Mucosa of descending colon (tissue), 3 donors: Measurements from ENCODE around the gene RAB33B. TPM values are rescaled to one million over a fixed set of nuclear protein-coding genes. Genes with fewer than 3 reads are reported as not detected.
"Not testable (repeated sequence)": the region's sequence is repeated elsewhere in the genome, so short reads cannot be mapped to it uniquely, and the experiment has no call there.

ENCODE experiments used
- ATAC-seq: fragments of 200-7000 bp; cut with Tn5 transposase; one replicate; pipeline ENCODE4 v1.9.1; 2020; ENCODE audit warnings: mild to moderate bottlenecking, moderate library complexity
- DNase-seq, 3 donors: peaks; one replicate each; pipeline ENCODE4 v3.0.0-alpha.2; 2020
- H3K36me3 ChIP-seq: fragments of 200-600 bp; one replicate; pipeline ENCODE4 v1.8.0; 2021; ENCODE audit warnings: low read depth, mild to moderate bottlenecking
- H3K4me1 ChIP-seq: fragments of 200-600 bp; one replicate; pipeline ENCODE4 v1.8.0; 2021; ENCODE audit warnings: low read depth, mild to moderate bottlenecking
- H3K4me3 ChIP-seq: fragments of 200-600 bp; one replicate; pipeline ENCODE4 v1.8.0; 2021; ENCODE audit warnings: mild to moderate bottlenecking
- H3K9me3 ChIP-seq: fragments of 200-600 bp; one replicate; pipeline ENCODE4 v1.8.0; 2021; ENCODE audit warnings: mild to moderate bottlenecking
- intact Hi-C, 2 donors: fragments of 100-400 bp; cut with DNase I in 1 of 2; cut with micrococcal nuclease in 1 of 2; formaldehyde crosslinking; loops; one replicate each; pipeline versions ENCODE4 v1.11.0 to v1.11.1; 2022; cut with DNase I, micrococcal nuclease
- long read RNA-seq, 2 donors: library from polyadenylated mRNA; unstranded; transcript quantifications; one replicate each; pipeline ENCODE4 v2.0.0, GENCODE V29; 2019 to 2021
- total RNA-seq, 3 donors: library from RNA; stranded (reverse); fragmentation: NEBNext Ultra II Directional in 2 of 3; extraction: Animal tissue kit (Norgen Biotek cat#: 25700) in 2 of 3; gene quantifications; one replicate each; pipeline versions ENCODE4 v1.2.1 to v1.2.4, GENCODE V29; 2021 to 2023
- TF ChIP-seq, protein P1 (sequence below): fragments of 200-600 bp; IDR thresholded peaks from one replicate; pipeline ENCODE4 v1.8.0; 2022; ENCODE audit warnings: antibody characterized with exemption, mild to moderate bottlenecking
- donor health status: DM: no; HTN: no; CAD: no; lungs with moderate emphysema.
- donor health status: DM: no; HTN: no; CAD: no.
- donor health status: DM: no; HTN: yes; CAD: no.

The RAB33B gene
- 10 to 100 TPM in 1 of 3 donors, 1 to 10 TPM in 2; 4.5 to 10.0 (median 5.4) TPM for total RNA-seq
- long read RNA-seq, donor 1, full-length matches to known transcripts: 19 of 19 reads
- long read RNA-seq, donor 1, partial matches to known transcripts: 0 of 19 reads
- long read RNA-seq, donor 1, other reads (novel, unspliced or antisense): 0 of 19 reads
- long read RNA-seq, donor 2, full-length matches to known transcripts: 1 of 4 reads
- long read RNA-seq, donor 2, partial matches to known transcripts: 0 of 4 reads
- long read RNA-seq, donor 2, other reads (novel, unspliced or antisense): 3 of 4 reads

DNA sequence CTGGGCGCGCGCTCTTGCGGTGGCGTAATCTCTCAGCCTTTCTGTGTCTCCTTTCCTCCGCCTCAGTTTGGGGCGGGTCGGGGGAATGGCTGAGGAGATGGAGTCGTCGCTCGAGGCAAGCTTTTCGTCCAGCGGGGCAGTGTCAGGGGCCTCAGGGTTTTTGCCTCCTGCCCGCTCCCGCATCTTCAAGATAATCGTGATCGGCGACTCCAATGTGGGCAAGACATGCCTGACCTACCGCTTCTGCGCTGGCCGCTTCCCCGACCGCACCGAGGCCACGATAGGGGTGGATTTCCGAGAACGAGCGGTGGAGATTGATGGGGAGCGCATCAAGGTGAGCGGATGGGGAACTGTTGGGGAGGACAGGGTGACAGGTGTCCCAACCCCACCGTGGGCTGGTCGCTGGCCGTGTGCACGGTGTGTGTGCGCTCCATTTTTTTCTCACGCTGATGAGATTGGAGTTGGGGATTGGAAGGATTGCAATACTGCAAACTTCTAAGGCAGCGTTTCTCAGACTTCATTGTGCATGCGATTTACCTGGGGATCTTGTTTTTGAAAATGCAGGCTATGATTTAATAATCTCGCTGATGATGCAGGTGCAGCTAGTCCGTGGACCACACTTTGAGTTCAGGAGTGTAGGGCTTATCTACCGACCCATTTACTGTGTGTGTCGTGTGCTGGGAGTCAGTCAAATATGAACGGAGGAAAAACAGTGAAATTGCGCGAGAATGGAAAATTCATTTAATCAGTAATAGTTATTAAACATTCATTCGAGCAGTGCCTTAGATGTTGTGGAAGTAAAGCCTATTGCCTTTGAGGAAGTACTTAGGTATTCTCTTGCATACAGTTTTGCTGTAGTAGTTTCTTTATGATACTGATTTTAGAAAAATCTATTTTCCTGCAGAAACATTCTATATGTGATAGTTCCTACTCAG, at the start of gene RAB33B:
Gene RAB33B (plus strand): TSS at position 11 of the 935 bp plus-strand sequence. CDS start 75 bp downstream, at position 86.
- intact Hi-C loops: no loop called here
- H3K4me1 ChIP-seq: peaks cover 21% of the 10 kb centered on the region
- H3K36me3 ChIP-seq: no peaks in the 10 kb centered on the region
- H3K9me3 ChIP-seq: no peaks in the 10 kb centered on the region
- H3K4me3 ChIP-seq: peak within 1 kb of the TSS; percentile 65
- DNase-seq (no peak), ATAC-seq (peak; percentile 5)
- TF ChIP-seq, protein P1, sequence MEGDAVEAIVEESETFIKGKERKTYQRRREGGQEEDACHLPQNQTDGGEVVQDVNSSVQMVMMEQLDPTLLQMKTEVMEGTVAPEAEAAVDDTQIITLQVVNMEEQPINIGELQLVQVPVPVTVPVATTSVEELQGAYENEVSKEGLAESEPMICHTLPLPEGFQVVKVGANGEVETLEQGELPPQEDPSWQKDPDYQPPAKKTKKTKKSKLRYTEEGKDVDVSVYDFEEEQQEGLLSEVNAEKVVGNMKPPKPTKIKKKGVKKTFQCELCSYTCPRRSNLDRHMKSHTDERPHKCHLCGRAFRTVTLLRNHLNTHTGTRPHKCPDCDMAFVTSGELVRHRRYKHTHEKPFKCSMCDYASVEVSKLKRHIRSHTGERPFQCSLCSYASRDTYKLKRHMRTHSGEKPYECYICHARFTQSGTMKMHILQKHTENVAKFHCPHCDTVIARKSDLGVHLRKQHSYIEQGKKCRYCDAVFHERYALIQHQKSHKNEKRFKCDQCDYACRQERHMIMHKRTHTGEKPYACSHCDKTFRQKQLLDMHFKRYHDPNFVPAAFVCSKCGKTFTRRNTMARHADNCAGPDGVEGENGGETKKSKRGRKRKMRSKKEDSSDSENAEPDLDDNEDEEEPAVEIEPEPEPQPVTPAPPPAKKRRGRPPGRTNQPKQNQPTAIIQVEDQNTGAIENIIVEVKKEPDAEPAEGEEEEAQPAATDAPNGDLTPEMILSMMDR: no peak

DNA sequence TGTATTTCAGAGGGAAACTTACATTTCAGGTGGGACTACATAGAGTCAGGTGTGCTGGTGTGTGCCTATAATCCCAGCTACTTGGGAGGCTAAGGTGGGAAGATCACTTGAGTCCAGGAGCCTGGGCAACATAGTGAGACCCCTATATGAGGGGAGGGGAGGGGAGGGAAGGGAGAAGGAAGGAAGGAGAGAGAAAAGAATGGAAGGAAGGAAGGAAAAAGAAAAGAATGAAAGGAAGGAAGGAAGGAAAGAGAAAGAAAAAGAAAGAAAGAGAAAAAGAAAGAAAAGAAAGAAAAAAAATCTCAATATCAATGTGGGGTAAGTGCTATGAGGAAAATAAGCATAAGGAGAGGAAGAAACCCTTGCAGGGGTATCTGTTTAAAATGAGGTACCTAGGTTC, 43.6 kb upstream of the RAB33B start:
- Histone ChIP-seq H3K4me1 (no peaks in the 10 kb centered on the region), H3K36me3 (no peaks in the 10 kb centered on the region), H3K9me3 (peaks cover 12% of the 10 kb centered on the region), H3K4me3 (no peak overlapping the region)
- TF ChIP-seq, protein P1: no peak
- intact Hi-C loops: no loop called here
- ATAC-seq (no peak), DNase-seq (no peak)

DNA sequence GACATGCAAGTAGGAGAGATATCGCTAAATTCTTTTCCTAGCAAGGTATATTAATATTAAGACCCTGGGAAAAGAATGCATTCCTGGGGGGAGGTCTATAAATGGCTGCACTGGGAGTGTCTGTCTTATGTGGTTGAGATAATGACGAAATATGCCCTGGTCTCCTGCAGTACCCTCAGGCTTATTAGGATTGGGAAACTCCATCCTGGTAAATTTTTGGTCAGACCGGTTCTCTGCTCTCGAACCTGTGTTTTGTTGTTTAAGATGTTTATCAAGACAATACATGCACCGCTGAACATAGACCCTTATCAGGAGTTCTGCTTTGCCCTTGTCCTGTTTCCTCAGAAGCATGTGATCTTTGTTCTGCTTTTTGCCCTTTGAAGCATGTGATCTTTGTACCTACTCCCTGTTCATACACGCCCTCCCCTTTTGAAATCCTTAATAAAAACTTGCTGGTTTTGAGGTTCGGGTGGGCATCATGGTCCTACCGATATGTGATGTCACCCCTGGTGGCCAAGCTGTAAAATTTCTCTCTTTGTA, 39.2 kb upstream of the RAB33B start:
- H3K36me3 ChIP-seq, DNase-seq, H3K4me3 ChIP-seq, intact Hi-C loops, H3K4me1 ChIP-seq, ATAC-seq: not testable (repeated sequence)
- peaks cover 12% of the 10 kb centered on the region for H3K9me3 ChIP-seq

DNA sequence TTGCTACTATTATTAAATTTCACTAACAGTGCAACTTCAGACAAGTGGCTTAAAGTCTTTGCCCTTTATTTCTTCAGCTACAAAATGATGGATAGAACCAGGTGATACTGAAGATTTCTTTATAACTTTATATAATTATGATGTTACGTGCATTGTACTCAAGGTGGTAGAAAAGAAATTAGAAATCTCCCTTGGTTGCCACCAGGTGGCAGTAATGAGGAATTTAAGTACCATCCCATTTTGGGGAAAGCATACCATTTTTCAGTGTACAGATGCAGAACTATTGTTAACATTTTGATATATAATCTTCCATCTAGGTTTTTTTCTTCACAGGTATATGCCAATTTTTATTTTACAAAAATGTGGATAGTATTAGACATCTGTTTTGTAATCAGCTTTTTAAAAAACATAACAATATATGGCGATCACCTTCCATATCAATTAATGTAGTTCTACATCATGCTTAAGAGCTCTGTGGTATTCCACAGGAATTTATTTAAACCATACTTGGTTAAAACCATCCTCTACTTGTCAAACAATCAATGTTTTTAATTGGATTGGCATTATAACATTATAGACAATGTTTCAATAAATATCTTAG, 37.7 kb upstream of the RAB33B start:
- intact Hi-C loops: no loop called here
- no peaks in the 10 kb centered on the region for H3K4me1 ChIP-seq
- DNase-seq (peak in 1 of 3 donors; percentile 16), ATAC-seq (peak; percentile 43)
- no peak overlapping the region for H3K4me3 ChIP-seq
- peaks cover 12% of the 10 kb centered on the region for H3K9me3 ChIP-seq
- H3K36me3 ChIP-seq: no peaks in the 10 kb centered on the region
- TF ChIP-seq, protein P1: peak; percentile 39

DNA sequence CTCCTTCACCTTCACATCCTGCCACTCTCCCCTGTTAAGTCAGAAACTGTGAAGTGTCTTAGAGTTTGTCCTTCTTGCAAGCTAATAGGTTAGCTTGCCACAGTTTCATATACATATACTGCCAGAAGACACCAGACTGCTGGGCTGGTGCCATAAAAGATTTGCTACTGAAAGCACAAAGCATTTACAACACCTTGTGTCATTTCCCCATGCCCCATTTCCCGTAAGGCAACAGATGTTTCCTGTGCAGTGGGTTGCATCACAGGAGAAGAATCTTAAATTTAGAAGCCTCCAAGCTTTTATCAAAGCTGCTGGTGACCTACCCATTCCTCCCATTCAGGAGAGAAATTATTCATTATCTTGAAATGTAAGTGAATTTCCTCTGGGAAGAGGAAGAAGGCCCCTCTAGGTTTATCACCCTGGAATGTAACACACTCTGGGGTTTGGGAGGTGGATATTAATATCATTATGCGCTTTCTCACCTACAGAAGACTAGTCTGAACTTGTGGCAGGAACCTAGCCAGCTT, 34.5 kb upstream of the RAB33B start:
- no peaks in the 10 kb centered on the region for H3K36me3 ChIP-seq
- H3K9me3 ChIP-seq: peaks cover 7% of the 10 kb centered on the region
- H3K4me3 ChIP-seq: no peak overlapping the region
- ATAC-seq (peak; percentile 74), DNase-seq (peak in 1 of 3 donors; percentile 14)
- intact Hi-C loops: no loop called here
- no peaks in the 10 kb centered on the region for H3K4me1 ChIP-seq
- TF ChIP-seq, protein P1: no peak
